Erythroblast (primary cell): ENCODE results near the gene TENM4.

Experiments used
- GATA1 ChIP-seq: IDR thresholded peaks from 2 replicates; pipeline ENCODE4 v1.6.1; 2011; ENCODE audit warnings: low read depth, mild to moderate bottlenecking, control low read depth, low read length, moderate library complexity
- POLR2A ChIP-seq: IDR thresholded peaks from 2 replicates; pipeline ENCODE4 v1.6.1; 2011; ENCODE audit warnings: mild to moderate bottlenecking, low read length

- TF ChIP-seq POLR2A (no peak), GATA1 (no peak)
Measured at GRCh38 chr11:79047321-79047720, 393.5 kb downstream of the TENM4 start.
